Loucy (cell line): ENCODE results near the gene GRB14.

Experiments used
- EZH2phosphoT487 ChIP-seq: fragments of 200-600 bp; IDR thresholded peaks from 2 replicates; pipeline ENCODE4 v1.6.1; 2018; ENCODE audit warnings: antibody characterized with exemption, mild to moderate bottlenecking, moderate library complexity, borderline replicate concordance
- TF ChIP-seq, protein P1 (sequence below): fragments of 200-600 bp; sonication (generic); conservative IDR thresholded peaks from 2 replicates; pipeline ENCODE4 v1.5.1; 2014; ENCODE audit warnings: mild to moderate bottlenecking, antibody characterized with exemption, low read length

DNA sequence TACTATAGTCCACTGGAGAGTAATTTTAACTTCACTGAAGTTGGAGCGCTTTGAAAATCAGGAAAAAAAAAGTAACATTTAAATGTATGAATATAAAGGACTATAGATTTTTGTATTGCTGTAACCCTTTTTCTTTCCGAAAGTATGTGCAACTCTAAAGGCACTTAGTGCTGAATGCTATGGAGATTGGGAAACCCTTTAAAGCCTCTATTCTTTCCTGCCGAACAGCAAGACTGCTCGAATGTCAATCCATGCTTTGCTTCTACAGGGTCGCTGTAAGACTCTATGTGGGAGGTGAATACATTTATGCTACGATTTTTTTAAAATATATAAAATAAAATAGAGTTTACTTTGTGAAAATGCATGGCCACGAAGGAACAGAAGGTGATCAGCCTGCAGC lies 825 bp downstream of the GRB14 start:
- TF ChIP-seq, protein P1, sequence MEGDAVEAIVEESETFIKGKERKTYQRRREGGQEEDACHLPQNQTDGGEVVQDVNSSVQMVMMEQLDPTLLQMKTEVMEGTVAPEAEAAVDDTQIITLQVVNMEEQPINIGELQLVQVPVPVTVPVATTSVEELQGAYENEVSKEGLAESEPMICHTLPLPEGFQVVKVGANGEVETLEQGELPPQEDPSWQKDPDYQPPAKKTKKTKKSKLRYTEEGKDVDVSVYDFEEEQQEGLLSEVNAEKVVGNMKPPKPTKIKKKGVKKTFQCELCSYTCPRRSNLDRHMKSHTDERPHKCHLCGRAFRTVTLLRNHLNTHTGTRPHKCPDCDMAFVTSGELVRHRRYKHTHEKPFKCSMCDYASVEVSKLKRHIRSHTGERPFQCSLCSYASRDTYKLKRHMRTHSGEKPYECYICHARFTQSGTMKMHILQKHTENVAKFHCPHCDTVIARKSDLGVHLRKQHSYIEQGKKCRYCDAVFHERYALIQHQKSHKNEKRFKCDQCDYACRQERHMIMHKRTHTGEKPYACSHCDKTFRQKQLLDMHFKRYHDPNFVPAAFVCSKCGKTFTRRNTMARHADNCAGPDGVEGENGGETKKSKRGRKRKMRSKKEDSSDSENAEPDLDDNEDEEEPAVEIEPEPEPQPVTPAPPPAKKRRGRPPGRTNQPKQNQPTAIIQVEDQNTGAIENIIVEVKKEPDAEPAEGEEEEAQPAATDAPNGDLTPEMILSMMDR = no peak
- TF ChIP-seq EZH2phosphoT487 = no peak
